Measurements from ENCODE around the gene POLR2A. TPM values are rescaled to one million over a fixed set of nuclear protein-coding genes. Genes with fewer than 3 reads are reported as not detected.
"Not testable (repeated sequence)": the region's sequence is repeated elsewhere in the genome, so short reads cannot be mapped to it uniquely, and the experiment has no call there.

Gene POLR2A
- total RNA-seq, 1 donor from 2014 or later: 41.2 TPM

DNA sequence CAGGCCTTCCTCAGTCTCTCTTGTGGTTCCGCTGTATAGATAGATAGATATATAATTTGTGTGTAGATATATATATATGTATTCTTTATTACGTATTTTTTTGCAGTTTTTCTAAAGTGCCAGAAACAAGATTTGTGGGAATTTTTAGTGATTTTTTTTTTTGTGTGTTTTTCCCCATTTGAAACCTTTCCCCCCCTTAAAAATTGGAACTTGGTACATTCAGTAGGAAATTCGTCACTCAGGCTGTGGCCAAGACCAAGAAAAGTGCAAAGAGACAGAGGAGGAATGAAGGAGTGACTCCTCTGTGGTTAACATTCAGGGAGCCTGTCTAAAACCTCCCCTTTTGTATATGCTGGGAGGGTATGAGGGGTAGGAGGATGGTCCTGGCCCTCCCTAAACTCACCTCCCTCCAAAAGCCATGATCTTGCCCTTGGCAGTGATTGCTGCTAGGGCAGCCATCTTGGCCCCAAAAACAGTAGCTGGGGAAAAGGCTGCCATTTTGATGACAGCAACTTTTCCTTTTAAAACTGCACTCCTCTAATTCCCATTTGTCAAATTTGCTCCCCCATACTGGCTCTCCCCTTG is 24.1 kb upstream of the POLR2A start:
- DNase-seq (ENCODE audit: low read depth): no peak

- DNase-seq (ENCODE audit: low read depth): no peak
Measured at GRCh38 chr17:7460850-7461660, 23.1 kb upstream of the POLR2A start.

DNA sequence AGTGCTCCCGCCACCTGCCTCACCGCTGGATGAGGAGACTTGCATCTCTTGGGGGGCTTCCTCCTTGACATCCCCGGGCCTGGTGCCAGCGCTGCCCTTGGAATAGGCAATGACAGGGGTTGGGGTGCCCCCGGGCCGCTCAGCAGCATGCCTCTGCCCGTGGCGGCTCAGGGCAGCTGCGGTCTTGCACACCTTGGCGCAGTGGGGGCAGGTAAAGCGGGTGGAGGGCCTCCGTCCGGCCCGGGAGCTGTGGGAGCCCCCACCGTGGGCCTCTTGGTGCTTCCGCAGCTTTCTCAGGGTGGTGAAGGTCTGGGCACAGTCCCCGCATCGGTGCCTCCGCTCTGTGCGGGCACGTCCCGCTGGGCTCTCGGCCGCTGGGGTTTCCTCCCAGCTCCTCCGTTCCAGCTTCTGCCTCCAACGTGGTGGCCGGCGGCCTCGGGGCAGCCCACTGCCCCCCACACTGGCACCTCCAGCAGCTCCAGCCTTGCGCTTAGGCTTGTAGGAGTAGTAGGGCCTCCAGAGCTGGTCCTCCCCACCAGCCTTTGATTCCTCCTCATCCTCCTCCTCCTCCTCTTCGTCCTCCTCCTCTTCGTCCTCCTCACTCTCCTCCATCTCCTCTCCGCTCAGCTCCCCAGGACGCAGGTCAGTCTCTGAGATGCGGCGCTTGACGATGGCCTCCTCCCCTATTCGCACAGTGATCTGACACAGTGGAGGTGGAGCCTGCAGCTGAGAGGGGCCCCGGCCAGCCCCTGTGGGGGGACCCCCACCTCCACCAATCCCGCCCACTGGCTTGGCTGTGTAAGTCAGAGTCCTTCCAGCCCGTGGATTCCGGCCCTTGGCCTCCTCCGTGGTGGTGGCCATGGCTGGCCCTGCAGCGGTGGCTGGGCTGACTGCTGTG is 21.4 kb upstream of the POLR2A start:
- no peak for DNase-seq (ENCODE audit: low read depth)

GRCh38 chr17:7463372-7463846 is 20.8 kb upstream of the POLR2A start:
- no peak for DNase-seq (ENCODE audit: low read depth)

- no peak for DNase-seq (ENCODE audit: low read depth)
Measured at GRCh38 chr17:7464081-7464480, 20.1 kb upstream of the POLR2A start.

DNA sequence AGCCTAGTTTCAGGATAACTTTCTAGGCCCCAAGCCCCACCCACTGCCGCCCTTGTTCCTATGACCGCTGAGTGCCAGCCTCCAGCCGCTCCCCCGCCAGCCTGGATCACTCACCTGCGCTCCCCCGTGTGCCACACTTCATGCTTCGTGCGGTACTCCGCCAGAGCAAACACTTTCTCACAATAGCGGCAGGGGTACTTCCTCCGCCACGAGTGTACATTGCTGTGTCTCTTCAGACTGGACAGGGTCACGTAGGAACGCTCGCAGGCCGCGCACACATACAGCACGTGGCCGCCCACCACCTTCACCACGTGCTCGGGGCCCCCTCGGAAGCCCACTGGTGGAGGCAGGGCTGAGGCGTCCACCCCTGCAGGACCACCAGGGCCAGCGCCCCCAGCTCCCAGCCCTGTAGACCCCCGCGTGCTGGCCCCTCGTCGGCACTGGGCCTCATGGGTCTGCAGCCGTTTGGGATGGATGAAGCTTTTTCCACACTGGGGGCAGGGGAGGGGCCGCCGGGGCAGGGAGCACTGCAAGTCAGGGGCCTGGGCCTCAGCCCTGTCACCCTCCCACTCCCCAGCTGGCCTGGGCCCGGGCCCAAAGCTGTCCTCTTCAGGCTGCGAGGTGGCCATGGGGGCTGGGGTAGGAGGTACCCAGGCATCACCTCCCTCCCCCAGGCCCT is 18.4 kb upstream of the POLR2A start:
- no peak for DNase-seq (ENCODE audit: low read depth)

DNA sequence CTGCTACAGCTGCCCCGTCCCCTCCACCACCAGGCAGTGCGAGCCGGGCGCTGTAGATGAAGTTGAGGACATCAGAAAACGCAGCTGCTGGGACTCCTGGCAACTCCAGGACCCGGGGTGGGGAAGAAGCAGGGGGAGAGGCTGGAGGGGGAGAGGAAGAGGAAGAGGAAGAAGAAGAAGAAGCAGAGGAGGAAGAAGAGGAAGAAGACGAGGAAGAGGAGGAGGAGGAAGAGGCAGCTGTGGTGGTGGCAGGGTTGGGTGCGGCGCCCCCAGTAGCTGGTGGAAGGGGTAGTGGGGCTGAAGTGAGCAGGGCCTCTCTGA is 17.9 kb upstream of the POLR2A start:
- no peak for DNase-seq (ENCODE audit: low read depth)

GRCh38 chr17:7466639-7467341 is 17.4 kb upstream of the POLR2A start:
- DNase-seq (ENCODE audit: low read depth): peak; percentile 79

GRCh38 chr17:7467498-7467897 is 16.7 kb upstream of the POLR2A start:
- DNase-seq (ENCODE audit: low read depth): no peak

DNA sequence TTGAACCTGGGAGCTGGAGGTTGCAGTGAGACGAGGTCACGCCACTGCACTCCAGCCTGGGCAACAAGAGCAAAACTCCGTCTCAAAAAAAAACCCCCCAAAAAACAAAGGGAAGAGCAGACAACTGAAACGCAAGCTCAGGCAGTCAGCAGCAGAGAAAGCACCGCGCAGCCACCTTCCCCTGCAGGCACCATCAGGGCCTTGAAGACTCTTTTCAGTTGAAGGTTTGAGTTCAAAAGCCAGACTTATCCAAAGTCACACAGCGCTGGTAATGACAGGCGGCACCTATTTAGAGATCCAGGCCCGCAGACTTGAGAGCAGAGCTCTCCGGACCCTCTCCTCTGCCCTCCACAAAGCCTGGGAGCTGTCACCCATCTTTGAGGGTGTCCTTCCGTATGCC is 15.9 kb upstream of the POLR2A start:
- DNase-seq (ENCODE audit: low read depth): no peak

DNA sequence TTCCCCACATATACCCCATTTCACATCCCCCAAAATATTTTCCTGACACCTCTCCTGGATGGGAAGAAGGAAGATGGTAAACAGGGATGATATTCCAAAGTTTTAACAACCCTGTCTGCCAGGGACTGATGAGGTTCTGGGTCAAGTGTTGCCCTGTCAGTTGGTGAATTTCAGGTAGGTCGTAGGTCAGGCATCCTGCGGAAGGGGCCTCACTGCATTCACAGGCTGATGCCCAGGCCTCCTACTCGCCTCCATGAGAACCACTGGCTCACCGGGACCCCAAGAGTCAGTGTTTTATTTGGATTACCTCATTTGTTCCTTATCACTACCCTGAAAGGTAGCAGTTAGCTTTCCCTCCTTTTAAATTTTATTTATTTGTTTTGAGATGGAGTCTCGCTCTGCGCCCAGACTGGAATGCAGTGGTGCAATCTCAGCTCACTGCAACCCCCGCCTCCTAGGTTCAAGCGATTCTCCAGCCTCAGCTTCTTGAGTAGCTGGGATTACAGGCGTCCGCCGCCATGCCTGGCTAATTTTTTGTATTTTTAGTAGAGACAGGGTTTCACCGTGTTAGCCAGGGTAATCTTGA is 15.3 kb upstream of the POLR2A start:
- DNase-seq (ENCODE audit: low read depth): no peak

GRCh38 chr17:7469843-7470242 is 14.3 kb upstream of the POLR2A start:
- not testable (repeated sequence) for DNase-seq (ENCODE audit: low read depth)

DNA sequence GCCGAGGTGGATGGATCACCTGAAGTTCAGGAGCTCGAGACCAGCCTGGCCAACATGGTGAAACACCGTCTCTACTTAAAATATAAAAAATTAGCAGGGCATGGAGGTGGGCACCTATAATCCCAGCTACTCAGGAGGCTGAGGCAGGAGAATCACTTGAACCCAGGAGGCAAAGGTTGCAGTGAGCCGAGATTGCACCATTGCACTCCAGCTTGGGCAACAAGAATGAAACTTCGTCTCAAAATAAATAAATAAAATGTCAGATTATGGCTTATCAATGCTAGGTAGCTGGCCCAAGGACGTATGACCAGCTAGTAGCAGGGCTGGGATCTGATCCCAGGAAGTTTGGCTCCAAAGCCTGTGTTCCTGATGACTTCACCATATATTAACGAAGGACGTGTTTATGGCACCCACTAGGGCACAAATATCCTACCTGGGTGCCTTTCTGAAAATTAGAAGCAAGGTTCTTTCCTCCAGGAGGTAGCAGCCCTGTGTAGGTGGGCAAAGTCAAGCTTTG is 13.7 kb upstream of the POLR2A start:
- not testable (repeated sequence) for DNase-seq (ENCODE audit: low read depth)

DNA sequence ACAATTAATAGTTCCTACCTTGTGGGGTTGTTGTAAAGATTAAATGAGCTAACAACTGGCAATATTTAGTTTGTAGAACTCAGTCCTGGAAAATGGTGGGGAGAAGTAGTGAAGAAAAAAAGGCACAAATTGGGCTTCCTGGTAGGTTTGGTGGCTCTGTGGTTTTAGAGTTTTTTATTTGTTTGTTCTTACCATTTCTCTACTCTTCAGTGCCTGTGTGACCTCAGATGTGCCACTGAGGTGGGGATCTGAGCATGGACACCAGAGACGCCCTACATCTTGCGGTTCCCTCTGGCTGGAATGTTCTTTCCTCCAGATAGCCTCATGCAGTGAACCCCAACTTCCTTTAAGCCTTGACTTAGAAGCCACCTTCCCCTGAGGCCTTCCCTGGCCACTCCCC is 12.4 kb upstream of the POLR2A start:
- no peak for DNase-seq (ENCODE audit: low read depth)

GRCh38 chr17:7474767-7475166 is 9.4 kb upstream of the POLR2A start:
- not testable (repeated sequence) for DNase-seq (ENCODE audit: low read depth)

- peak; percentile 53 for DNase-seq (ENCODE audit: low read depth)
Measured at GRCh38 chr17:7475764-7476422, 8.3 kb upstream of the POLR2A start.

- no peak for DNase-seq (ENCODE audit: low read depth)
Measured at GRCh38 chr17:7476494-7476893, 7.7 kb upstream of the POLR2A start.

- DNase-seq (ENCODE audit: low read depth): no peak
Measured at GRCh38 chr17:7476951-7477350, 7.2 kb upstream of the POLR2A start.

All from myocyte (in vitro differentiated cells).